ENCODE data around the gene PSMB10.

Gene PSMB10

GRCh38 chr16:67885976-67886375 is 50.7 kb downstream of the PSMB10 start:
- no peaks in the 10 kb centered on the region for H3K36me3 ChIP-seq (ENCODE audit: insufficient read depth, low read length)
- no peaks in the 10 kb centered on the region for H3K9me3 ChIP-seq (ENCODE audit: control insufficient read depth, insufficient read depth, low read length)
- H3K9ac ChIP-seq (ENCODE audit: low read depth, low read length): no peak overlapping the region
- H3K4me1 ChIP-seq (ENCODE audit: insufficient read depth, low read length): peaks cover 19% of the 10 kb centered on the region; the same call in 1 of the 2 replicates

GRCh38 chr16:67885545-67885944 is 51.1 kb downstream of the PSMB10 start:
- Histone ChIP-seq H3K9ac (ENCODE audit: low read depth, low read length) (no peak overlapping the region; the same call in 1 of the 2 replicates), H3K36me3 (ENCODE audit: insufficient read depth, low read length) (no peaks in the 10 kb centered on the region), H3K4me1 (ENCODE audit: insufficient read depth, low read length) (peaks cover 19% of the 10 kb centered on the region; the same call in 1 of the 2 replicates), H3K9me3 (ENCODE audit: control insufficient read depth, insufficient read depth, low read length) (no peaks in the 10 kb centered on the region)

GRCh38 chr16:67884684-67885083 is 52.0 kb downstream of the PSMB10 start, which contains the start of gene NRN1L:
Gene NRN1L, plus strand, starts transcription at chr16:67884885. Its CDS starts 19 bp downstream, at chr16:67884904.
- no peak within 1 kb of the TSS; the same call in none of the 2 replicates for H3K9ac ChIP-seq (ENCODE audit: low read depth, low read length)
- no peaks in the 10 kb centered on the region for H3K9me3 ChIP-seq (ENCODE audit: control insufficient read depth, insufficient read depth, low read length)
- H3K36me3 ChIP-seq (ENCODE audit: insufficient read depth, low read length): no peaks in the 10 kb centered on the region; the same call in 1 of the 2 replicates
- peaks cover 19% of the 10 kb centered on the region; the same call in 1 of the 2 replicates for H3K4me1 ChIP-seq (ENCODE audit: insufficient read depth, low read length)
